GM19468 (cell line): ENCODE data around the gene KIF3B.
"Not testable (repeated sequence)": the region's sequence is repeated elsewhere in the genome, so short reads cannot be mapped to it uniquely, and the experiment has no call there.

Experiments
- ATAC-seq: cut with Tn5 transposase; IDR thresholded peaks from one replicate; pipeline ENCODE4 v1.9.1; 2021; ENCODE audit warnings: mild to moderate bottlenecking, moderate library complexity, moderate number of reproducible peaks; ENCODE audit not compliant: unreplicated experiment; ENCODE audit errors: extremely low read depth

The KIF3B gene

DNA sequence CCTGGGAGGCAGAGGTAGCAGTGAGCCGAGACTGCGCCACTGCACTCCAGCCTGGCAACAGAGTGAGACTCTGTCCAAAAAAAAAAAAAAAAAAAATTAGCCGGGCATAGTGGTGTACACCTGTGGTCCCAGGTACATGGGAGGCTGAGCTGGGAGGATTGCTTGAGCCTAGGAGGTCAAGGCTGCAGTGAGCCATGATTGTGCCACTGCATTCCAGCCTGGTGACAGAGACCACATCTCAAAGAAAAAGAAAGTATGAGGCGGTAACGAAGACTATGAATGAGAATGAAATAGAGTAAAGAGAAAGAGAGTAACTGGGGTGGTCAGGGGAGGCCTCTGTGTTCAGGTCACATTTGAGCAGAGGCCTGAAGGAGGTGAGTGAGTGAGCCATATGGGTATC, 31.2 kb upstream of the KIF3B start:
- not testable (repeated sequence) for ATAC-seq

DNA sequence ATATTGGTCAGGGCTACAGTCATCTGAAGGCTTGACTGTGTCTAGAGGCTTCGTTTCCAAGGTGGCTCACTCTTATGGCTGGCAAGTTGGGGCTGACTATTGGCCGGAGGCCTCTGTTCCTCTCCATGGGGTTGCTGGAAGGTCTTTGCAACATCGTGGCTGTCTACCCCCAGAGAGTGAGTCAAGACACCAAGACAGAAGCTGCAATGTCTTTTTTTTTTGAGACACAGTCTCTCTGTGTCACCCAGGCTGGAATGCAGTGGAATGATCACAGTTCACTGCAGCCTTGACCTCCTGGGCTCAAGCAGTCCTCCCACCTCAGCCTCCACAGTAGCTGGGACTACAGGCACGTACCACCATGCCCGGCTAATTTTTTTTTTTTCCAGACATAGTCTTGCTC, 29.4 kb upstream of the KIF3B start:
- no peak for ATAC-seq

DNA sequence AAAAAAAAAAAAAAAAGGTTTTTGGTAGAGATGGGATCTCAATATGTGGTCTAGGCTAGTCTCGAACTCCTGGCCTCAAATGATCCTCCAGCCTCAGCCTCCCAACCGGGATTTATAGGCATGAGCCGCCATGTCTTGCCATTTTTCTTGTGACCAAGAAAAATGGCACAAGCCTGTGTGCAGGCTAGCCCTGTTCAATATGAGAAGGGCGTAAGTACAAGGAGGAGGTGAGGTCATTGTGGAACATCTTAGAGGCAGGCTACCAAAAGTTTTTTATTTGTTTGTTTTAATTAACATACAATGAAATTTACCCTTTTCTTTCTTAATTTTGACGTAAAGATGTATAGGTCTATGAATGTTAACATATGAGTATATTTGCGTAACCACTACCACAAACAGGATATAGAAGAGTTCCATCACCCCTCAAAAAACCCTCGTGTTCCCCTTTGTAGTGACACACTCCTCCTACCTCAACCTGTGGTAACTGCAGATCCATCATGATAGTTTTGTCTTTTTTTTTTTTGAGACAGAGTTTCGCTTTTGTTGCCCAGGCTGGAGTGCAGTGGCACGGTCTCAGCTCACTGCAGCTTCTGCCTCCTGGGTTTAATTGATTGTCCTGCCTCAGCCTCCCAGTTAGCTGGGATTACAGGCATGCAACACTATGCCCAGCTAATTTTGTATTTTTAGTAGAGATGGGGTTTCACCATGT, 28.3 kb upstream of the KIF3B start:
- ATAC-seq: no peak

DNA sequence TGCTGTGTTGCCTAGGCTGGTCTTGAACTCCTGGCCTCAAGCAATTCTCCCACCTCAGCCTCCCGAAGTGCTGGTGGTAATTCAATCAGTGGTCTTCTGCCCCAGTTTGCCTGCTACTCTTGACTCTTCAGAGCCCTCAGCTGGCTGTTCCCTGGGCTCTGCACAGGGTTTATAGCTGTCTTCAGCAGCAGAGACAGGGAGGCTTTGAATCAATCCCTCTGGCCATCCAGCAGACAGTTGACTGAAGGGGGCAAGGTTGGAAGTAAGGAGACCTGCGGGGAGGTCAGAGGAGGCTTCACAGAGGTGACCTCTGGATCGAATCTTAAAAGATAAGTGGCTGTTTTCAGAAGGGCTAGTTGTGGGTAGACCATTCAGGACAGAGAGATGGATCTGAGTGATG, 26.0 kb upstream of the KIF3B start:
- no peak for ATAC-seq

DNA sequence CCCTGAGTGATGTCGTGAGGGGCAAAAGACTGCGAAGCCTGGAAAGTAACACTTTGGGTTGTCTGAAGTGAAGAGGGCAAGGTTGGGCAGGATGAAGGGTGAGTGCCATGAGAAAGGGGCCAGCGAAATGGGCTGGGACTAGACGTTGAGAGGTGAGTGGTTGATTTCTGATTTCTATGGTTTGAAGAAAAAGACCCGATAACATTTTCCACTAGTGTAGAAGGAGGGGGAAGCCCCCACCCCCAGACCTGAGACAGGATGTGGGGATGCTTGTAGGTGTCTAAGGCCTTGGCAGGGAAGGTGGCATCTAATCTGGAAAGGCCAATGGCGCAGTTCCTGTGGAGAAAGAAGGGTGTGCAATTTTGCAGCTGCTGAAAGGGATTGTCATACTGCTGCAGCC, 25.3 kb upstream of the KIF3B start:
- no peak for ATAC-seq

DNA sequence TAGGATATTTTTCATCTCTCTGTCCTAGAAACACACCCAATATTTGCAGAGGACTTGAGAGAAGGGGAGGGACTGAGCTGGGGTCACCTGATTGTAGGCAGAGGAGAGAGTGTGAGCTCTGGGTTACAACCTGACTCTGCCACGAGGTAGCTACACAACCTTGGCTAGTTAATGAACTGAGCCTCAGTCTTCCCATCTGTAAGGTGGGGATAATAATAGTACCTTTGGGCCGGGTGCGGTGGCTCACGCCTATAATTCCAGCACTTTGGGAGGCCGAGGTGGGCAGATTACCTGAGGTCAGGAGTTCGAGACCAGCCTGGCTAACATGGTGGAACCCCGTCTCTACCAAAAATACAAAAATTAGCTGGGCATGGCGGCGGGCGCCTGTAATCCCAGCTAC, 16.5 kb upstream of the KIF3B start:
- not testable (repeated sequence) for ATAC-seq

DNA sequence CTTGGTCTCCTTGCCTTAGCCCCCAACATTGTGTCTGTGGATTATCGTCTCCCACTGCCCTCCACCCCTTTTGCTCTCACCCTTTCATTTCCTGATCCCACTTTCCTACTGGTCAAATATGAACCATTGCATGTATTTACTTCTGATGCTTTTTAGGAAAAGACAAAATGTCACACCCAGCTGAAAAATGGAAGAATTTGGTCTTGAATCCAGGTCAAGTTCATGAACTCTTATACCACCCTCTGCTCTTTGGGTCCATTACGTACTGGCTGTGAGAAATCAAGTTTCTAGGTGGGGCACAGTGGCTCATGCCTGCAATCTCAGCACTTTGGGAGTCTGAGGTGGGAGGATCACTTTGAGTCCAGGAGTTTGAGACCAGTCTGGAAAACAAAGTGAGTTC, 15.8 kb upstream of the KIF3B start:
- ATAC-seq: no peak

DNA sequence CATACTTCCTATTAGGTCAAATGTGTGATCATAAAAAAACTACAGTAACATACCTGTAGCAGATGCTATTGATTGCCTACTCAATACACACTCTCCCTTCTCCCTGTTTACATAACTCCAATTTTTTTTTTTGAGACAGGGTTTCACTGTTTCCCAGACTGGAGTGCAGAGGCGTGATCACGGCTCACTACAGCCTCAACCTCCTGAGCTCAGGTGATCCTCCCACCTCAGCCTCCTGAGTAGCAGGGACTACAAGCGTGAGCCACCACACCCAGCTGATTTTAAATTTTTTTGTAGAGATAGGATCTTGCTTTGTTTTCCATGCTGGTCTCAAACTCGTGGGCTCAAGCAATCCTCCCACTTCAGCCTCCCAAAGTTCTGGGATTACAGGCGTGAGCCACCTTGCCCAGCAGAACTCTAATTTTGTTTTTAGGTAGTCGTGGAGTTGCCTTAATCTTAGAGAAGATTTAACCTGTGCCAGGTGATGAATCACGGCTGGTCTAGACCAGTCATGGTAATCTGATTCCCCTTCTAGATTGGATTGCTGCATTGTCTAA, 14.0 kb upstream of the KIF3B start:
- no peak for ATAC-seq

DNA sequence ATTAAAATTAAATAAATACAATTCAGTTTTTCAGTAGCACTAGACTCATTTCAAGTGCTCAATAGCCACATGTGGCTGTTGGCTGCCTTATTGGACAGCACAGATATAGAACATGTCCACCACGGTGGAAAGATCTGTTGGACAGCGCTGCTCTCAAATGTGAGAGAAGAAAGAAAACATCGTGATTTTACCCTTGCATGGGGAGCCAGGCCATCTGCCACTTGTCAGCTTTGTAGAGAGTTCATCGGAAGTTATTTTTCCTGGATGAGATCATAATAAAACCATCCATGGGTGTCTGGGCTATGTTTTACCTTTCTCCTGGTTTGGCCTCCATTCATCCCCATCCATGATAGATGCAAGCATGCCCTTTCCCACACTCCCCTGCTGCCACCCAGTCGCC, 5.8 kb upstream of the KIF3B start:
- ATAC-seq: no peak

DNA sequence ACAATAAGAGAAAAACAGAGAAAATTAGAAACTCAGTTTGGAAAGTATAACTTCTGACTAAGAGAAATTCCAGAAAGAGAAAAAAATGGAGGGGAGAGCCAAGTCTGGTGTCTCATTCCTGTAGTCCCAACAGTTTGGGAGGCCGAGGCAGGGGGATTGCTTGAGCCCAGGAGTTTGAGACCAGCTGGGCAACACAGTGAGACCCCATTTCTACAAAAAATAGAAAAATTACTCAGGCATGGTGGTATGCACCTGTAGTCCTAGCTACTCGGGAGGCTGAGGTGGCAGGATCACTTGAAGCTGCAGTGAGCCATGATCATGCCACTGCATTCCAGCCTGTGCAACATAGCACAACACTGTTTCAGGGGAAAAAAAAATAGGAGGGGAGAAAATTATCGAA, 3.1 kb upstream of the KIF3B start:
- ATAC-seq: no peak

DNA sequence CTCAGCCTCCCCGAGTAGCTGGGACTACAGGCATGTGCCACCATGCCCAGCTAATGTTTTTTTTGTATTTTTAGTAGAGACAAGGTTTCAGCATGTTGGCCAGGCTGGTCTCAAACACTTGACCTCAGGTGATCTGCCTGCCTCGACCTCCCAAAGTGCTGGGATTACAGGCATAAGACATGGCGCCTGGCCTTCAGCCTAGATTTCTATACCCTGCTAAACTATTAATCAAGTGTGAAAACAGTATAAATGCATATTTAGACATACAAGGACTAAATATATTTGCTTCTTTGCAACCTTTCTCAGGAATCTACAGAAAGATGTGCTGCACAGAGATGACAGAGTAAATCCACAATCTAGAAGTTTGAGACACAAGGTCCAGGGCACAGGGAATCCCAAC, 2.3 kb upstream of the KIF3B start:
- ATAC-seq: not testable (repeated sequence)

DNA sequence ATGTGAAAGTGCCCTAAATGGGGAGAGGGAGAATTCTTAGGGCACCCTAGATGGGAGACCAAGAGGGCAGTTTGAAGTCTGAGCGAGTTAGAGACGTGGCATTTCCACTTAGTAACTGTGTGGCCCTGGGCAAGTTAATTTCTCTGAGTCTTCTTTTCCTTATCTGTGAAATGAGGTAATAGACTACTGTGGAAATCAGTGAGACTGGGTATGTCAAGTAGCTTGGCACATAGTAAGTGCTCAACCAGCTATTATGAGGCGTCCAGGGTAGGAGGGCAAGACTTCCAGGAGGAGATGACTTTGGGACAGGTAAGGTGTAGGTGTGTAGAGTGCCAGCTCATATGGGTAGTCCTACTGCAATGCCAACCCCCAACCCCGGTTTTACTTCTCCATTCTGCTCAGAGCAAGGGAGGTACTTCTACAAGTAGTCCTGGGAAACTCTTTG, 770 bp downstream of the KIF3B start:
- ATAC-seq: no peak

DNA sequence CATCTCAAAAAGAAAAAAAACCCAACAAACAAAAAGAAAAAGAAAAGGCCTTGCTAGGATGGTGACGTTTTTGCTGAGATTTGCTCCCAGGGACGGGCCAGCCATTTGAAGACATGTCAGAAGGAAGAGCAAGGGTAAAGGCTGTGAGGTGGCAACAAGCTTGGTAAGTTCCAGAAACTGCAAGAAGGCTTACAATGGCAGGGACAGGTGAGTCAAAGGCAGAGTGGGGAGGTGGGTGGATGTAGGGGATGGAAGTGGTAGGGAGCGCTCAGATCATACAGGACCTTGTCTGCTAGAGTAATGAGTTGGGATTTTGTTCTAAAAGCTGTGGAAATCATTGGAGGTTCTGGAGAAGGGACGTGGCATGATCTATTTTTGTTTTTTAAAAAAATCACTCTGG, 4.3 kb downstream of the KIF3B start:
- ATAC-seq: no peak

DNA sequence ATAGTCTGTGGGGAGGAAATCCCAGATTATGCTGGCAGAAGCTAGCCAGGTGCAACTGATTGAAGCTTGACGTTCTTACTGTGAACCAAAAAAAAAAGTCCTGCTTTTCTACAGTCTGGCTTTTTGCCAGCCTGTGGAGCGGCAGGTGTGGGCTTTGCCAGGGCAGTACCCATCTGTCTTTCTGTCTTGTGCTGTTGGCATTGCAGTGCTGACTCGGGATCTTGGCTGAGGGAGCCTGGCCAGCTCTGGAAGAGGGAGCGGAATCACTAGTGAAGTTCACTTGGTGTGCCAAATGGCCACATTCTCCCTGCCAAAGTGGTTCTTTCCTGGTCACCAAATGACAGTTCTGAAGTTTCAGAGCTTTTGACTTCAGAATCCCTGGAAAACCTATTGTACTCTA, 5.0 kb downstream of the KIF3B start:
- no peak for ATAC-seq

DNA sequence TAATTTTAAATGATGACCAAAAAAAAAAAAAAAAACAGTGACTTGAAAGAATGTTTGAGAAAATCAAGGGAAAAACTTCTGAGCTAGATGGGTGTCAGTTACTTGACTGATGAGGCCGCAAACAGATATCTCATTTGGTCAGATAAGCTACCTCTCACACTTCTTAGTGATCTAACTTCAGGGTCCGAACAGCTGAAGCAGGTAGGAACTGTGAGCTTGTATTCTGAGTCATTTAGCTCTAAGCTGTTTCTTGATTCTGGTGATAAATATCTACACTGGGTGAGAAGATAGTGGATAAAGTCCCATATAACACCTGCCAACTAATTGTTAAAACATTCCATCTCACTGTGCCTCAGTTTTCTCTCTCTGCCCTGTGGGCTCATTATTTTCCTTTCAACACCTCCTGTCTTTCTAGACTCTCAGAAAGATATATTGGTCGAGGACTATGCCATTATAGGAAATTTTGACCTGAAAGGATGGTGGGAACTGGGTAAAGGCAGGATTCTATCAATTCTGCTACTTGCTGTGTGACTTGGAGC, 7.7 kb downstream of the KIF3B start:
- no peak for ATAC-seq

DNA sequence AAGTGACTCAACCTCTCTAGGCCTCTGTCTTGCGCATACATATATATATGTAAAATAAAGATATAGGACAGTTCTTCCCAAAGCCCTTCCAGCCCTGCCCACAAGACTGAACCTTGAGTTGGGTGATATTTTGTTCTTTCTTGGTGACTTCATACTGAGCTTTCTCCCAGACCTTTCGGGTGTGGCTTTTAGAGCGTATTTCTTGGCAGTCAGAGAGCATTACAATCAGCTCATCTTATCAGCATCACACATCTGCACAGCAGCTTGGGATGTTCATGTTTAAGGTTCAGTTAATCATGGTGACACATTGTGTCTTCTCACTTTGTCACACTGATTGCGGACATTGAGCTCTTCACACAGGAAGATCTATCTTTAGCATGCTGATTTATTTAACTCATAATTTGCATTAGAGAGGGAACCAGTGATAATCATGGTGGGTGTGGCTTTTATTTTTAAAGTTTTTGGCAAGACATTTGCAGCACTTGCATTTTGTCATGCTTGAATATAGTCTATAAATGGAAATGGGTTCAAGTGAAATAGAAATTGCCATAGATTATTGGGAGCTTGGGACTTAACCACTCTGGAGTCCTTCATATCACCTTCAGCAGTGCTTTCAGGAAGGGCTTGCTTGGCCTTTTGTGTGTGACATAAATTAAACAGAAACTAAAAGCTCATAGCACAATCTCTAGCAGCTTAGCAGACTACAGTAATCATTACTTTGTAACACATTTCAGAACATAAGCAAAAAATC, 8.3 kb downstream of the KIF3B start:
- no peak for ATAC-seq

DNA sequence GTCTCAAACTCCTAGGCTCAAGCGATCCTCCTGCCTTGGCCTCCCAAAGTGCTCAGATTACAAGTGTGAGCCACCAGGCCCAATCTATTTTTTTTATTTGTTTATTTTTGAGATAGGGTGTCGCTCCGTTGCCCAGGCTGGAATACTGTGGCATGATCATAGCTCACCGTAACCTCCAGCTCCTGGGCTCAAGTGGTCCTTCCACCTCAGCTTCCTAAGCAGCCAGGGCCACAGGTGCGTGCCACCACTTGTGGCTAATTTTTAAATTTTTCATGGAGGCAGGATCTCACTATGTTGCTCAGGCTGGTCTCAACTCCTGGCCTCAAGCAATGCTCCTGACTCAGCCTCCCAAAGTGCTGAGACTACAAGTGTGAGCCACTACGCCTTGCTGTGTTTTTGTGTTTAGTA, 9.8 kb downstream of the KIF3B start:
- no peak for ATAC-seq

DNA sequence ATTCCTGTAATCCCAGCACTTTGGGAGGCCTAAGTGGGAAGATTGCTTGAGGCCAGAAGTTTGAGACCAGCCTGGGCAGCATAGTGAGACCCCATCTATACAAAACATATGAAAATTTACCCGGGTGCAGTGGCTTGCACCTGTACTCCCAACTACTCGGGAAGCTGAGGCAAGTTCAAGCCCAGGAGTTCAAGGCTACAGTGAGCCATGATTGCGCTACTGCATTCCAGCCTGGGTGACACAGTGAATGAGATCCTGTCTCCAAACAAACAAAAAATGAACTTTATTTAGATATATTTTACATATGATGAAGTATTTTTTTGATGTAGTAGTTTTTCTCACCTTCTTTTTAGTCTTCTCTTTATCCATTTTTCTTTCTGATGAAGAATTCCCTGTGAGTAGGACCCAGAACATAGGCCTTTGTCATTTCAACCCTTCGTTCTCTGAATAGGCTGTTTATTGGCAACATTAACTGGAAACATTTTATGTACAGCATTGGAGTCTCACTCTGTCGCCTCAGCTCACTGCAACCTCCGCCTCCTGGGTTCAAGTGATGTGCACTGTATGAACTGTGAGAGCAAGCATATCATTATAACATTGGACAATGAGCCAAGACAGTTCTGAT, 10.9 kb downstream of the KIF3B start:
- no peak for ATAC-seq

DNA sequence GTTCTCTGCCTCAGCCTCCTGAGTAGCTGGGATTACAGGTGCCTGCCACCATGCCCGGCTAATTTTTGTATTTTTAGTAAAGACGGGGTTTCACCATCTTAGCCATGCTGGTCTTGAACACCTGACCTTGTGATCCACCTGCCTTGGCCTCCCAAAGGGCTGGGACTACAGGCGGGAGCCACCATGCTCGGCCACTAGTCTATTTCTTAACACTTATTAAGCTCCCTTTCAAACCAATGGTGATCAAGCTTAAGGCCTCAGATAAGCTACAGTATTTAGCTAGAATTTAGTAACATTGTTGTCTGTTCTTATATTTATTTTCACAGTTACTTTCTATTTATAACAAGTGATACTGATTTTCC, 11.8 kb downstream of the KIF3B start:
- ATAC-seq: not testable (repeated sequence)

DNA sequence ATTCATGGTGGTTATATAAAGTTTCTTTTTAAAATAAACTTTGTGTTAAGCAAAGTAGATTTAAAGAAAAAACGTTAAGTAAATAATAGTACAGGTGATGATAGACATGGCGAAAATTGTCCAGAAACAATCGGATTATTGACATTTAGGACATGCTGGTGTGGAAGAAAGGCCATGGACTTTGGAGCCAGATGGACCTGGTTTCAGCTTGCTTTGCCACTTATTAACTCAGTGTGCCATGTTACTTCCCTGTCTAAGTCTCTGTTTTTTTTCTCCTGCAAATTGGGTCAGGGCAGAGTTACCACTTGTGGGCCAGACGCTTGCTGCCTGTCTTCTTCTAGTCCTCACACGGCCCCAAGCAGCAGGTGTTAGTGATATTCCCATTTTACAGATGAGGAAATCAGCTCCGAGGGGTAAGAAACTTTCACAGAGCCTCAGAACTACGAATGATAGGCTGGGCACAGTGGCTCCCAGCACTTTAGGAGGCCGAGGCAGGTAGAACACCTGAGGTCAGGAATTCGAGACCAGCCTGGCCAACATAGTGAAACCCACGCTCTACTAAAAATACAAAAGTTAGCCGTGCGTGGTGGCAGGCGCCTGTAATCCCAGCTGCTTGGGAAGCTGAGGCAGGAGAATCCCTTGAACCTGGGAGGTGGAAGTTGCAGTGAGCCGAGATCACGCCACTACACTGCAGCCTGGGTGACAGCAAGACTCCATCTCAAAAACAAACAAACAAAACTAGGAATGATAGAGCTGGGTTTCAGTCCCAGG, 12.4 kb downstream of the KIF3B start:
- ATAC-seq: no peak
